Fibroblast of villous mesenchyme (primary cell): ENCODE measurements around the gene EPHA2. TPM values are rescaled to one million over a fixed set of nuclear protein-coding genes. Genes with fewer than 3 reads are reported as not detected.
A peak's percentile ranks its signal among the peaks of the same experiment; 100 is the strongest.

Experiments used
- DNase-seq: peaks from one replicate; pipeline ENCODE4 v3.0.0-alpha.2; 2010; ENCODE audit warnings: low read depth
- H3K4me3 ChIP-seq: 2 replicates; pipeline ENCODE4 v1.5.1; 2011; ENCODE audit warnings: low read depth, mild to moderate bottlenecking, low read length
- CTCF ChIP-seq: IDR thresholded peaks from 2 replicates; pipeline ENCODE4 v1.5.1; 2012; ENCODE audit warnings: low read depth, mild to moderate bottlenecking, low read length; ENCODE audit not compliant: insufficient read depth
- total RNA-seq: library from RNA; depleted of rRNA; stranded (reverse); fragments of >200 nt; gene quantifications from 2 replicates; pipeline ENCODE4 v1.2.3, GENCODE V29; 2012

EPHA2 gene
- total RNA-seq, 1 donor = 104 TPM

GRCh38 chr1:16076865-16077238, 79.0 kb downstream of the EPHA2 start:
- no peak for TF ChIP-seq CTCF
- DNase-seq = no peak
- no peak overlapping the region for H3K4me3 ChIP-seq

- TF ChIP-seq CTCF = no peak
- DNase-seq = peak; percentile 87
- H3K4me3 ChIP-seq = no peak overlapping the region
Measured at GRCh38 chr1:16076031-16076864, 79.6 kb downstream of the EPHA2 start.

- H3K4me3 ChIP-seq = no peak overlapping the region
Measured at GRCh38 chr1:16075337-16076030, 80.4 kb downstream of the EPHA2 start.

More at GRCh38 chr1:16075337-16076030, 80.4 kb downstream of the EPHA2 start:
- TF ChIP-seq CTCF = no peak
- peak; percentile 73 for DNase-seq

Other genes with a start within 250 kb of the EPHA2 start
- gene ZBTB17, start 180.0 kb downstream of the EPHA2 start, total RNA-seq = 22.5 and 31.5 TPM in 2 replicates
- gene SRARP, start 151.8 kb downstream of the EPHA2 start, total RNA-seq = not detected in 2 replicates
- gene HSPB7, start 138.0 kb downstream of the EPHA2 start, total RNA-seq = 1.7 and 3.5 TPM in 2 replicates
- gene CLCNKA, start 134.0 kb downstream of the EPHA2 start, total RNA-seq = not detected in 2 replicates
- under 0.01 and 0.43 TPM in 2 replicates for gene CLCNKB, start 112.3 kb downstream of the EPHA2 start, total RNA-seq
- gene FAM131C, start 82.4 kb downstream of the EPHA2 start, total RNA-seq = under 0.01 TPM in 1 of 2 replicates, not detected in the other
- gene ARHGEF19, start 56.6 kb upstream of the EPHA2 start, total RNA-seq = 9.9 and 11.6 TPM in 2 replicates
- 13.0 and 15.1 TPM in 2 replicates for gene CPLANE2, start 81.1 kb upstream of the EPHA2 start, total RNA-seq
- gene FBXO42, start 196.4 kb upstream of the EPHA2 start, total RNA-seq = 15.1 and 16.0 TPM in 2 replicates
- gene SZRD1, start 211.2 kb upstream of the EPHA2 start, total RNA-seq = 71.5 and 72.5 TPM in 2 replicates